Mesothelial cell of epicardium (in vitro differentiated cells): ENCODE measurements around the gene ANKMY1. TPM values are rescaled to one million over a fixed set of nuclear protein-coding genes. Genes with fewer than 3 reads are reported as not detected.
"Not testable (repeated sequence)": the region's sequence is repeated elsewhere in the genome, so short reads cannot be mapped to it uniquely, and the experiment has no call there.

Source experiments
- DNase-seq, 2 experiments: peaks; one replicate each; pipeline ENCODE4 v3.0.0; 2021; ENCODE audit warnings: low spot score in 2 of 2; ENCODE audit not compliant: unreplicated experiment in 2 of 2
- H3K27ac Mint-ChIP-seq: 2 replicates; pipeline ENCODE4 v1.8.0; 2021; ENCODE audit warnings: mixed read lengths
- H3K27me3 Mint-ChIP-seq: 2 replicates; pipeline ENCODE4 v1.8.0; 2021; ENCODE audit warnings: low read depth, mixed read lengths
- H3K36me3 Mint-ChIP-seq: 2 replicates; pipeline ENCODE4 v1.8.0; 2021; ENCODE audit warnings: mixed read lengths
- H3K4me1 Mint-ChIP-seq: 2 replicates; pipeline ENCODE4 v1.8.0; 2021; ENCODE audit warnings: mixed read lengths
- H3K4me3 Mint-ChIP-seq: 2 replicates; pipeline ENCODE4 v1.8.0; 2021; ENCODE audit warnings: mild to moderate bottlenecking, moderate library complexity, mixed read lengths
- H3K9me3 Mint-ChIP-seq: 2 replicates; pipeline ENCODE4 v1.8.0; 2021; ENCODE audit warnings: mixed read lengths
- CTCF ChIP-seq: fragments of 200-600 bp; sonication (generic); IDR thresholded peaks from one replicate; pipeline ENCODE4 v1.5.0; 2021; ENCODE audit warnings: antibody characterized with exemption; ENCODE audit not compliant: unreplicated experiment
- total RNA-seq: library from RNA; stranded (reverse); gene quantifications from 3 replicates; pipeline ENCODE4 v1.2.1, GENCODE V29; 2021

Gene ANKMY1
- total RNA-seq, 1 donor from 2014 or later, result 29.8 TPM

DNA sequence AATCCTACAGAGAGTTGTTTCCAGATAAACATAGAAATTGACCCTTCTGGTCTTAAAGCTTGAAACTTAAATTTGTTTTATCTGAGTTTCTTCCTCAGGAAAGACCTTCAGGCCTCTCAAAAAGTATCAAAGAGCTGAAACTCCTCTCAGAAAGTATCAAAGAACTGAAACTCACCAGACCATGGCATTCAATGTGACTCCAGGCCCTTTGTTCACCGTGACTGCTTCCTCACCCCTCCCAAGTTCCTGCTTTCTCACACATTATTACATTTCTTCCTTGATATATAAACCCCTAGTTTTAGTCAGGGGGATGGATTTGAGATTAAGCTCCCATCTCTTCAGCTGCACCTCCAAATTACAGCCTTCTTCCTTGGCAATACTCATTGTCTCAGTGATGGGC lies 6.0 kb downstream of the ANKMY1 start:
- peaks cover 28% of the 10 kb centered on the region for H3K36me3 Mint-ChIP-seq
- H3K4me1 Mint-ChIP-seq, result peaks cover 7% of the 10 kb centered on the region

GRCh38 chr2:240551288-240551687 lies 6.5 kb downstream of the ANKMY1 start:
- Mint-ChIP-seq H3K27ac (no peak overlapping the region), H3K36me3 (peaks cover 29% of the 10 kb centered on the region), H3K9me3 (peaks cover 20% of the 10 kb centered on the region), H3K4me3 (no peak overlapping the region), H3K4me1 (peaks cover 1% of the 10 kb centered on the region), H3K27me3 (no peaks in the 10 kb centered on the region)
- no peak for DNase-seq
- TF ChIP-seq CTCF, result no peak

More for the DNA sequence above, 6.0 kb downstream of the ANKMY1 start:
- H3K4me3 Mint-ChIP-seq, result no peak overlapping the region
- no peak overlapping the region for H3K27ac Mint-ChIP-seq
- no peak for TF ChIP-seq CTCF
- no peaks in the 10 kb centered on the region for H3K27me3 Mint-ChIP-seq
- peaks cover 20% of the 10 kb centered on the region for H3K9me3 Mint-ChIP-seq
- DNase-seq, result no peak

- Mint-ChIP-seq H3K27ac (no peak overlapping the region), H3K36me3 (peaks cover 38% of the 10 kb centered on the region), H3K4me3 (no peak overlapping the region), H3K27me3 (no peaks in the 10 kb centered on the region), H3K4me1 (no peaks in the 10 kb centered on the region), H3K9me3 (peaks cover 20% of the 10 kb centered on the region)
- no peak for TF ChIP-seq CTCF
- DNase-seq, result no peak
Measured at GRCh38 chr2:240539906-240540305, 17.9 kb downstream of the ANKMY1 start.

GRCh38 chr2:240539101-240539500 lies 18.7 kb downstream of the ANKMY1 start:
- H3K9me3 Mint-ChIP-seq, result peaks cover 18% of the 10 kb centered on the region
- not testable (repeated sequence) for H3K4me3 Mint-ChIP-seq, H3K27me3 Mint-ChIP-seq, H3K4me1 Mint-ChIP-seq, DNase-seq, H3K27ac Mint-ChIP-seq
- H3K36me3 Mint-ChIP-seq, result peaks cover 39% of the 10 kb centered on the region

- Mint-ChIP-seq H3K27me3 (no peaks in the 10 kb centered on the region), H3K4me1 (no peaks in the 10 kb centered on the region), H3K4me3 (no peak overlapping the region), H3K36me3 (peaks cover 43% of the 10 kb centered on the region), H3K27ac (no peak overlapping the region), H3K9me3 (peaks cover 19% of the 10 kb centered on the region)
- TF ChIP-seq CTCF, result no peak
- DNase-seq, result no peak
Measured at GRCh38 chr2:240538031-240538780, 19.6 kb downstream of the ANKMY1 start.

DNA sequence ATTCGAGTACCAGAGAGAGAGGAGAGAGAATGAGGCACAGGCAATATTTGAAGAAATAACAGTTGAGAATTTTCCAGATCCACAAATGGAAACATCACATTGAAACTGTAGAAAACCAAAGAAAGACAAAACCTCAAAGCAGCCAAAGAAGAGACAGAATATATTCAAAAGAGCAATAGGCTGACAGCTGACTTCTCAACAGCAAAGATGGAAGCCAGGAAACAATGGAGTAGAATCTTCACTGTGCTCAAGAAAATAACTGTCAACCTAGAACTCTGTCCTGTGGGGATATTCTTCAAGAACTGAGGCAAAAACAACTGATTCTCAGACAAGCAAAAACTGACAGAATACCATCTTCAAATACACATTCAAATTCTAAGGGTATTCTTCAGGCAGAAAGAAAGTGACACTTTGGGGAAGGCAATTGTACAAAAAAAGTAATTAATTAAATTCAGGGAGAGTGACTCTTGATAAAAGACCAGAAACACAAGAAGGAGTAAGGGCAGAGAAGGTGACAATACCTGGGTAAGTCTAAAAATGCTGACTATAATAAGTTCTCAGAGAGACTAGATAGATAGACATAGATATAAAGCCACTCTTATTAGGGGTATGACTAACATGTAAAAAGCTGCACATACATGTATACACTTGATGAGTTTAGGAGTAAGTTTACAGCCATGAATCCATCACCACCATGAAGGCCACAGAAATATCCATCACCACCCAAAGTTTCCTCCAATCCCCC lies 25.6 kb downstream of the ANKMY1 start:
- H3K4me1 Mint-ChIP-seq, result no peaks in the 10 kb centered on the region
- TF ChIP-seq CTCF, result no peak
- H3K36me3 Mint-ChIP-seq, result peaks cover 68% of the 10 kb centered on the region
- H3K9me3 Mint-ChIP-seq, result peaks cover 56% of the 10 kb centered on the region
- no peaks in the 10 kb centered on the region for H3K27me3 Mint-ChIP-seq
- no peak for DNase-seq
- no peak overlapping the region for H3K27ac Mint-ChIP-seq
- H3K4me3 Mint-ChIP-seq, result no peak overlapping the region
